Measurements from ENCODE around the gene NTPCR. TPM values are rescaled to one million over a fixed set of nuclear protein-coding genes. Genes with fewer than 3 reads are reported as not detected.

Gene NTPCR
- total and polyA plus RNA-seq, 4 donors: 30.8 to 51.6 (median 39.4) TPM

GRCh38 chr1:233019778-233020325 lies 69.4 kb downstream of the NTPCR start:
- peak overlapping the region in 1 of 2 donors; percentile 52 for H3K9ac ChIP-seq (ENCODE audit: insufficient read depth in 1 of 2, low read length in 2 of 2)
- WGBS, 2 donors: 70 to 76% methylated on average over 12 of the region's 12 CpGs
- peaks cover 0 to 27% (median 10%) of the 10 kb centered on the region in 5 donors for H3K4me1 ChIP-seq (ENCODE audit: control insufficient read depth in 5 of 5, insufficient read depth in 5 of 5, low read length in 5 of 5)
- DNase-seq (peak; percentile 26 to 78 (median 70)), ATAC-seq (ENCODE audit: insufficient read depth, low FRiP score) (no peak)
- no peak overlapping the region for H3K4me3 ChIP-seq
- H3K36me3 ChIP-seq (ENCODE audit: control insufficient read depth in 4 of 4, insufficient read depth in 4 of 4, low read length in 4 of 4): peaks cover 0 to 2% (median 0%) of the 10 kb centered on the region in 4 donors
- no peak for TF ChIP-seq CTCF (IDR thresholded peaks at IDR 0.05; ENCODE audit: control extremely low read depth, extremely low read depth)
- H3K9me3 ChIP-seq (ENCODE audit: control insufficient read depth in 4 of 4, insufficient read depth in 3 of 4, low read length in 3 of 4): peaks cover 0 to 2% (median 0%) of the 10 kb centered on the region in 4 donors
- no peak overlapping the region for H3K27ac ChIP-seq (ENCODE audit: low read depth in 1 of 2, low read length in 1 of 2)
- no peaks in the 10 kb centered on the region for H3K27me3 ChIP-seq (ENCODE audit: control insufficient read depth in 3 of 3, insufficient read depth in 3 of 3, low read length in 2 of 3)

GRCh38 chr1:233020426-233020825 lies 70.0 kb downstream of the NTPCR start:
- 35 to 51% methylated on average over 8 of the region's 8 CpGs for WGBS, 2 donors
- no peak for TF ChIP-seq CTCF (IDR thresholded peaks at IDR 0.05; ENCODE audit: control extremely low read depth, extremely low read depth)

GRCh38 chr1:233022246-233022645 lies 71.8 kb downstream of the NTPCR start:
- TF ChIP-seq CTCF (IDR thresholded peaks at IDR 0.05; ENCODE audit: control extremely low read depth, extremely low read depth): no peak
- Histone ChIP-seq H3K4me3 (no peak overlapping the region), H3K9me3 (ENCODE audit: control insufficient read depth in 4 of 4, insufficient read depth in 3 of 4, low read length in 3 of 4) (peaks cover 0 to 2% (median 0%) of the 10 kb centered on the region in 4 donors), H3K27ac (ENCODE audit: low read depth in 1 of 2, low read length in 1 of 2) (no peak overlapping the region), H3K9ac (ENCODE audit: insufficient read depth in 1 of 2, low read length in 2 of 2) (no peak overlapping the region), H3K36me3 (ENCODE audit: control insufficient read depth in 4 of 4, insufficient read depth in 4 of 4, low read length in 4 of 4) (peaks cover 0 to 2% (median 0%) of the 10 kb centered on the region in 4 donors), H3K4me1 (ENCODE audit: control insufficient read depth in 5 of 5, insufficient read depth in 5 of 5, low read length in 5 of 5) (peaks cover 0 to 39% (median 10%) of the 10 kb centered on the region in 5 donors), H3K27me3 (ENCODE audit: control insufficient read depth in 3 of 3, insufficient read depth in 3 of 3, low read length in 2 of 3) (no peaks in the 10 kb centered on the region)
- 90 to 92% methylated on average over 2 of the region's 2 CpGs for WGBS, 2 donors
- ATAC-seq (ENCODE audit: insufficient read depth, low FRiP score) (no peak), DNase-seq (no peak)

More at GRCh38 chr1:233020426-233020825, 70.0 kb downstream of the NTPCR start:
- DNase-seq: peak; percentile 69 to 80 (median 78)
- no peak for ATAC-seq (ENCODE audit: insufficient read depth, low FRiP score)
- H3K4me1 ChIP-seq (ENCODE audit: control insufficient read depth in 5 of 5, insufficient read depth in 5 of 5, low read length in 5 of 5): peaks cover 0 to 27% (median 10%) of the 10 kb centered on the region in 5 donors
- no peak overlapping the region for H3K27ac ChIP-seq (ENCODE audit: low read depth in 1 of 2, low read length in 1 of 2)
- peaks cover 0 to 2% (median 0%) of the 10 kb centered on the region in 4 donors for H3K36me3 ChIP-seq (ENCODE audit: control insufficient read depth in 4 of 4, insufficient read depth in 4 of 4, low read length in 4 of 4)
- peak overlapping the region in 1 of 2 donors; percentile 52 for H3K9ac ChIP-seq (ENCODE audit: insufficient read depth in 1 of 2, low read length in 2 of 2)
- no peaks in the 10 kb centered on the region for H3K27me3 ChIP-seq (ENCODE audit: control insufficient read depth in 3 of 3, insufficient read depth in 3 of 3, low read length in 2 of 3)
- H3K9me3 ChIP-seq (ENCODE audit: control insufficient read depth in 4 of 4, insufficient read depth in 3 of 4, low read length in 3 of 4): peaks cover 0 to 2% (median 0%) of the 10 kb centered on the region in 4 donors
- no peak overlapping the region for H3K4me3 ChIP-seq

All from lung (tissue), 12 donors.